ENCODE data around the gene ASCL5. TPM values are rescaled to one million over a fixed set of nuclear protein-coding genes. Genes with fewer than 3 reads are reported as not detected.

Gene ASCL5
- polyA plus RNA-seq, 1 donor (not counting 4 experiments of a cell fraction or from before 2014, with no cell fraction given): not detected

GRCh38 chr1:201110138-201110537, 16.8 kb downstream of the ASCL5 start:
- FAIRE-seq (no peak), DNase-seq (ENCODE audit: low read depth, low spot score) (no peak)
- H3K9me1 ChIP-seq (ENCODE audit: control insufficient read depth, extremely low read depth, insufficient read depth, low read length): no peaks in the 10 kb centered on the region
- H3K4me1 ChIP-seq (ENCODE audit: control insufficient read depth, extremely low read depth, insufficient read depth, low read length): no peaks in the 10 kb centered on the region
- no peak overlapping the region for H3K4me3 ChIP-seq (ENCODE audit: control insufficient read depth in 2 of 3, extremely low read depth in 1 of 3, insufficient read depth in 2 of 3, low read depth in 1 of 3, low read length in 3 of 3)
- no peak for TF ChIP-seq CTCF (optimal IDR thresholded peaks at IDR 0.05 in 1 of 3, IDR thresholded peaks at IDR 0.05 in 1 of 3, conservative IDR thresholded peaks at IDR 0.05 in 1 of 3; ENCODE audit: extremely low read depth in 1 of 3, insufficient read depth in 2 of 3, low read length in 3 of 3)
- no peak for TF ChIP-seq EZH2 (IDR thresholded peaks at IDR 0.05; ENCODE audit: low read length)
- H3K4me2 ChIP-seq (ENCODE audit: control insufficient read depth, extremely low read depth, insufficient read depth, low read depth, low read length): no peak overlapping the region
- no peak overlapping the region for H3K27ac ChIP-seq (ENCODE audit: control insufficient read depth, insufficient read depth, low read length)
- no peaks in the 10 kb centered on the region for H4K20me1 ChIP-seq (ENCODE audit: control insufficient read depth, extremely low read depth, insufficient read depth, low read length)
- peaks cover 18% of the 10 kb centered on the region for H3K27me3 ChIP-seq (ENCODE audit: control insufficient read depth, extremely low read depth, insufficient read depth, low read length)
- H2AFZ ChIP-seq (ENCODE audit: control insufficient read depth, low read length): no peak overlapping the region
- no peaks in the 10 kb centered on the region for H3K79me2 ChIP-seq (ENCODE audit: control insufficient read depth, insufficient read depth, low read length)
- dilution Hi-C loops (cut with MboI; ENCODE audit: extremely low pct_ligation_motif_present, low sequenced_read_pairs): no loop called here
- H3K36me3 ChIP-seq (ENCODE audit: control insufficient read depth in 2 of 2, extremely low read depth in 1 of 2, insufficient read depth in 2 of 2, low read length in 2 of 2): no peaks in the 10 kb centered on the region
- H3K9ac ChIP-seq (ENCODE audit: control insufficient read depth, extremely low read depth, insufficient read depth, low read length): no peak overlapping the region
- H3K9me3 ChIP-seq (ENCODE audit: control insufficient read depth, low read depth, low read length): no peaks in the 10 kb centered on the region

- no peak overlapping the region for H3K4me3 ChIP-seq (ENCODE audit: control insufficient read depth in 2 of 3, extremely low read depth in 1 of 3, insufficient read depth in 2 of 3, low read depth in 1 of 3, low read length in 3 of 3)
- H3K9me3 ChIP-seq (ENCODE audit: control insufficient read depth, low read depth, low read length): no peaks in the 10 kb centered on the region
- dilution Hi-C loops (cut with MboI; ENCODE audit: extremely low pct_ligation_motif_present, low sequenced_read_pairs): no loop called here
- H3K79me2 ChIP-seq (ENCODE audit: control insufficient read depth, insufficient read depth, low read length): no peaks in the 10 kb centered on the region
- peaks cover 14% of the 10 kb centered on the region for H3K27me3 ChIP-seq (ENCODE audit: control insufficient read depth, extremely low read depth, insufficient read depth, low read length)
- DNase-seq (ENCODE audit: low read depth, low spot score) (no peak), FAIRE-seq (no peak)
- no peak overlapping the region for H2AFZ ChIP-seq (ENCODE audit: control insufficient read depth, low read length)
- H3K27ac ChIP-seq (ENCODE audit: control insufficient read depth, insufficient read depth, low read length): no peak overlapping the region
- H3K9me1 ChIP-seq (ENCODE audit: control insufficient read depth, extremely low read depth, insufficient read depth, low read length): no peaks in the 10 kb centered on the region
- H3K4me1 ChIP-seq (ENCODE audit: control insufficient read depth, extremely low read depth, insufficient read depth, low read length): no peaks in the 10 kb centered on the region
- no peak overlapping the region for H3K9ac ChIP-seq (ENCODE audit: control insufficient read depth, extremely low read depth, insufficient read depth, low read length)
- no peaks in the 10 kb centered on the region for H3K36me3 ChIP-seq (ENCODE audit: control insufficient read depth in 2 of 2, extremely low read depth in 1 of 2, insufficient read depth in 2 of 2, low read length in 2 of 2)
- TF ChIP-seq CTCF (optimal IDR thresholded peaks at IDR 0.05 in 1 of 3, IDR thresholded peaks at IDR 0.05 in 1 of 3, conservative IDR thresholded peaks at IDR 0.05 in 1 of 3; ENCODE audit: extremely low read depth in 1 of 3, insufficient read depth in 2 of 3, low read length in 3 of 3) (no peak), EZH2 (IDR thresholded peaks at IDR 0.05; ENCODE audit: low read length) (no peak)
- H4K20me1 ChIP-seq (ENCODE audit: control insufficient read depth, extremely low read depth, insufficient read depth, low read length): no peaks in the 10 kb centered on the region
- no peak overlapping the region for H3K4me2 ChIP-seq (ENCODE audit: control insufficient read depth, extremely low read depth, insufficient read depth, low read depth, low read length)
Measured at GRCh38 chr1:201109651-201110050, 17.3 kb downstream of the ASCL5 start.
